HG03097 (cell line): ENCODE data around the gene OR51G2.
"Not testable (repeated sequence)": the region's sequence is repeated elsewhere in the genome, so short reads cannot be mapped to it uniquely, and the experiment has no call there.

Experiments used
- ATAC-seq: cut with Tn5 transposase; IDR thresholded peaks from one replicate; pipeline ENCODE4 v1.9.1; 2021; ENCODE audit not compliant: unreplicated experiment, low FRiP score

Gene OR51G2

DNA sequence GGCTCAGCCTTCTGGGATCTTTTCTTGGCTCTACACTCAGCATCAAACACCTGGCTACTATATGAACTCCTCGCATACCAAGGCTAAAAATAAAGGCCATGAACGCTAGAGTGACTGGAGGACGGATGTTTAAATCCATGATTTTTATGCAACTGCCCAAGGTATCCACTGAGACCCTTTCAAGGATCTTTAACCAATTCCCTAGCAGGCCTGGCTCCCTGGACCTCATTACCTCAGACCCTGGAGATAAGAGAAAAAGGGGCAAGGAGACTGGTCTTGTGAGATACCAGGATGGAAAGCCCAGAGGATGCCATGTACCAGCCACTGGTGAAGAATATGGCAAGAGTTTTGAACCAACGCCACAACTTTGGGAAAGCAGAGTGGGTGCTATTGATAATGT, at the start of gene OR51G2:
Gene OR51G2, minus strand, starts transcription at position 101 of the 400 bp plus-strand sequence. CDS start 3,687 bp downstream, outside the sequence.
- no peak for ATAC-seq

DNA sequence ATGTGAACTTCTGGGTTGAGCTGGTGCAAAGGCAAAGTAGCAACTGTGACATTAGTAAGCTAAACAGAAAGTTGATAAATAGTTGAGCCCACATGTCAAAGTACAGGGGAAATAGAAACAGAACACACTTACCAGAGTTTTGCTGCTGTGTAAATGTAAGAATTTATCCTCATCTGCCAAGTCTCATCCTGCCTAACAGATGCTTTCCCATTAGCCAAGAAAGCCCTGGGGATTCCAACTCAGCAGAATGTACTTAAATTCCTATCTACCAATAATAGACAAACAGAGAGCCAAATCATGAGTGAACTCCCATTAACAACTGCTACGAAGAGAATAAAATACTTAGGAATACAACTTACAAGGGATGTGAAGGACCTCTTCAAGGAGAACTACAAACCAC, 43.7 kb upstream of the OR51G2 start:
- ATAC-seq = no peak

- ATAC-seq = no peak
These were observed 41.7 kb upstream of the OR51G2 start for GRCh38 chr11:4960877-4961276.

GRCh38 chr11:4957396-4957795, 38.2 kb upstream of the OR51G2 start:
- no peak for ATAC-seq

DNA sequence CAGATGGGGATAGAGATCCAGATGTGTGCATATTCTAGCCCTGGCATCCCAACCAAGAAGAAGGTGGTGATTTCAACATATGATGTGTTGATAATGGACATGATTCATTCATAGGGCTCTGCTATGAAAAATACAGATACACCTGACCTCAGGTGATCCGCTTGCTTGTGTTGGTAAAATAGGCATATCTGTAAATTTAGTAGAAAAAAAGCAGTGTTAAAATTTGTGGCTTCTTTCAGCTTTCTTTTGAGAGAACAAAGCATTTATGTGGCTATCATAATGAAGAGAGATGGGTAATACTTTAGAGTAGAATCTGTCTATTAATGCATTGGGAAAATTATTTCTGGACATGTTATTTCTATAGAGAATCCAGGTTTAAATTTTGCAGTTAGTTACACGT, 36.5 kb upstream of the OR51G2 start, which contains the start of gene OR51A2:
Gene OR51A2, minus strand, starts transcription at position 101 of the 400 bp plus-strand sequence. Its CDS starts 0 bp downstream, at position 101.
- ATAC-seq = not testable (repeated sequence)

DNA sequence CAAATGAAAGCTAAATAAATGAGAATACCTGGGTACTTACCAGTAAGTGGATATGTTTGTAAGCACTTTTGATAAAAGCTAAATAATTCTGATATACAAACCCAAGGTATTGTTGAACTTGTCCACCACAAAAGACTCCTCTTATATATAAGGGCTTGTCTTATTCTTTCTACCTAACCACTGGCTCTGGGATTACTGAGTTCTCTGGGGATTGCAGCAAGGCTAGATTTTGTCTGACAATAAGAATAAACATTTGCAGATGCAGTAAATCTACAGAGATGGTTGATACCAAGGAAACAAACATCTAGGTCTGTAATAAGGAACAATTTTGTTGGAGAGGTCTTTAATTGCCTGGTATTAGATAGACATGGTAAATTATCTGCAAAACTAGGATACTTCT, 28.4 kb upstream of the OR51G2 start, which contains the start of gene OR51A4:
Gene OR51A4, minus strand, starts transcription at position 101 of the 400 bp plus-strand sequence. CDS start 505 bp downstream, outside the sequence.
- ATAC-seq = no peak

GRCh38 chr11:4936745-4937144, 17.6 kb upstream of the OR51G2 start:
- ATAC-seq = no peak

GRCh38 chr11:4932751-4933150, 13.6 kb upstream of the OR51G2 start:
- no peak for ATAC-seq

- no peak for ATAC-seq
These were observed 7.5 kb upstream of the OR51G2 start for GRCh38 chr11:4926608-4927007.

DNA sequence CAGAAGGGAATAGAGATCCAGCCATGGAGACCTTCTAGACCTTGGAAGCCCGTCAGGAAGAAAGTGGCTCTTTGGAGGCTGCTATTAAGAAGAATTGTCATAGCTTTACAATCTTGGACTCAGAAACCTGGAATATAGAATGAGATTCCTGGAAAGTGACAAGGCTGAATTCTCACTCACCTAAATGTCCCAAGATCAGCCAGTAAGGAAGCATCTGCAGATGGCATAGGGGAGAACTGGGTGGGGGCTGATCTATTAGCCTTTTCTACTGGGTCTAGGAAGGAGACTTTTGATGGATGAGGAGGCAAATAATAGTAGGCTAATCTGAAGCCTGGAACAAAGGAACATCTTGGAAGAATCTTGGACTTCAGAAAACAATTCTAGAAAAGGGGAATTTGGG, 5.1 kb upstream of the OR51G2 start, which contains the start of gene OR51G1:
Gene OR51G1, minus strand, starts transcription at position 101 of the 400 bp plus-strand sequence. Its CDS starts 0 bp downstream, at position 101.
- ATAC-seq = no peak

DNA sequence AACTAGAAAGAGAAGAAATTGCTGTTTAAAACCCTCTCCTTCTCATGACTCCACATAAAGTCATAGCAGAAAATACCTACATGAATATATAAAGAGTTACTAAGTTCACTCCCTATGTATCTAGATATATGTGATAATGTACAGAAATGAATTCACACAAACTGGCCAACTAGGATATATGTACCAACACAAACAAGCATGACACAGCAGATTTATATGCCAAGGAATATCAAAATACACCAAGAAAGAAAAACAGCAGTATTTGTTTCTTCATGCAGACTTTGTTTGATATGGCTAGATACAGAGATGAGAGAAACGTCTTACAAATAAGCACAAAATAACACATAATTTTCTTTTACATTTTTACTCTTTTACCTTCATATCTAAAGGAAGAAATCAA, 3.2 kb upstream of the OR51G2 start:
- ATAC-seq = no peak

GRCh38 chr11:4921796-4922195, 2.6 kb upstream of the OR51G2 start:
- no peak for ATAC-seq

DNA sequence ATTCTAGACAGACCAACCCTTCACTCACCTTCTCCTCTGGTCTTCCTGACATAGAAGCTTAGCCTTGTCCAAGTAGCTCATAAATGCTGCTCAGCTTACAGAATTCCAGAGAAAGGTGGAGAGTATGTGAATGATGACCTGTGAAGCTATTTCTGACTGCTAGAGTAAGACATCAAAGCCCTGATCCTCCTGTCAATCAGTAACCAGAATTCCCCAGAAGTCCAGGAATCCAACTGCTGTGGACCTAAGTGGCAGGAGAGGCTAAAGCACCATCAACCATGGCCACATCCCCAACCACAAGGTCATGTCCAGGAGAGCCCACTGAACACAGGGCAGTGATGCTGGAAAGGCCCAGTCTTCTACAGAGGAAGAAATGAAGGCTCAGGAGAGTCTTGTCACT, 2.6 kb downstream of the OR51G2 start:
- ATAC-seq = no peak

DNA sequence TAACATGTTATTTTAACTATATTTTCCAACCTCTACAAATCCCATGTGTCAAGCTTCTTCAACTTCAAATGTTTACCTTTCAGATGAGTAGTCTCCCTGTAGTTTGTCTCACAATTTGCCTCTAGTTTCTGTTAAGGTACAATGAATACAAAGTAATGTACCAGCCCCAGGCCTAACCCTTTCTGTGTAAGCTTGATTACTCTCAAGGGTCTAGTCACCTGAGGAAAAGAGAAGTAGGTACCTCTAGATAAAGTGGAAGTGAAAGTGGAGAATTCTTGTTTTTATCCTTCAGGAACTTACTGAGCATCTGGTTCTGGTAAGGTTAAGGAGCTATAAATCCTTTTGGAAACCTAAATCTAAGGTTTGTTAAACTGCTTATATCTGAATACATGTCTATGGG, 15.7 kb downstream of the OR51G2 start, which contains the start of gene OR51A7:
Gene OR51A7, plus strand, starts transcription at position 300 of the 400 bp plus-strand sequence. CDS start 3,587 bp downstream, outside the sequence.
- no peak for ATAC-seq

DNA sequence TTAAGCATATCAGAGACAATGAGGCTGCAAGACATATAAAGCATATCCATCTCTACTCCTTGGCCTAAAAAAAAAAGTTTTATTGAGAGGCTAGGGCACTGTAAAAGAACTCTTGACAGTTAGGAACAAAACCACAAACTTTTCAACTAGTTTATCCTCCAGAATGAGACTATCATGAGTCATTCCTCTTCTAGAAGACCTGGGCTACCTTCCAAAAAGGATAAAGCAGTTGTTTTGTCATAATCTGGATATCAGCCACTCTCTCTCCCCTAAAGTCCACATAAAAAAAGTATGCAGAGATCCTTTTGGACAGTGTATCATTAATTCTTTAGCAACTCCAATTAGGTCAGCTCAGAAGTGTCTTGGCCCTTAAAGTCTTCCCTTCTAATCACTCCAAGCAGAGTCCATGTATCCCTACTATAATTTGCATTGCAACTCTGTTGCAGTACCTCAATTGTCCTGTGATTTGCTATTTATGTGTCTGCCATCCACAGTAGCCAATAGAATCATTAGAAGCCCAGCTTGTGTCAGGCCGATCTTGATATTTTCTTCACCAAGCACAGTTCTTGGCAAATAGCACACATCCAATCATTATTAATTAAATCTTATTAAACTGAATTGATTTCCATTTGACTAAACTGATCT, 27.0 kb downstream of the OR51G2 start:
- no peak for ATAC-seq

GRCh38 chr11:4890279-4890678, 28.9 kb downstream of the OR51G2 start:
- ATAC-seq = no peak

DNA sequence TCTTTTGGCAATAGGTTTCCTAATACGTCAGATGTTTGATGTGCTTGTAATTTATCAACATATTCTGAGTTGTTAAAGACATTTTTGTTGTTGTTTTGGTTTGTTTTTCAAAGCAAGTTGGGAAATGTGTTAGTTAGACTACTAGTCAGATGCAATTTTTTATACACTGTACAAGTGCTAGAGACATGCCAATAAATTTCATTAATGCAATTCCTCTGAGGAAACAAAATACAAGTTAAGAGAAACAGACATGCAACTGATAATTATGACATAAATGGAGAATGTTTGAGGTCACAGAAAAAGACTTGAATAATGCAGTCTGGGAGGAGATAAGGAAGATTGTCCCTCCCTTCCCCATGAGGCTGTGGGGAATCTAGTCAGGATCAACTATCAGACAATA, 31.6 kb downstream of the OR51G2 start:
- ATAC-seq = no peak

- no peak for ATAC-seq
These were observed 33.0 kb downstream of the OR51G2 start for GRCh38 chr11:4886186-4886585.

DNA sequence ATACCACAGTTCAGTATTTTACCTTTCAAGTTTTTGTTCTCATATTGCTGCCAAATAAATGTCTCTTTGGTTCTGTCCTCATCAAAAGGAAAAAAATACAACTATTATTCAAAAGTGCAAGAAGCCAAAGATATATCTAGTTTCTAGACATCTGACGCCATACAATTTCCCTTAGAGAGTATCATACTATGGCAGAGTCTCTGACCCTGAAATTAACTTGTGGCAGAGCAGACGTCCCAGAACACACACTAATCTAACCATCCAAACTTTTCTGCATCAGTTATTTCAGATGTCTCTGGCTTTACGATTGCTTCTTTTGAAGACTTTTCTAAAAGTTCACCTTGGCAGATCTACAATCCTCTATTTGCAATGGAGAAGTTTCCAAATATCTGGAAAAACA, 34.8 kb downstream of the OR51G2 start:
- no peak for ATAC-seq

- ATAC-seq = no peak
These were observed 36.6 kb downstream of the OR51G2 start for GRCh38 chr11:4882543-4882942.

DNA sequence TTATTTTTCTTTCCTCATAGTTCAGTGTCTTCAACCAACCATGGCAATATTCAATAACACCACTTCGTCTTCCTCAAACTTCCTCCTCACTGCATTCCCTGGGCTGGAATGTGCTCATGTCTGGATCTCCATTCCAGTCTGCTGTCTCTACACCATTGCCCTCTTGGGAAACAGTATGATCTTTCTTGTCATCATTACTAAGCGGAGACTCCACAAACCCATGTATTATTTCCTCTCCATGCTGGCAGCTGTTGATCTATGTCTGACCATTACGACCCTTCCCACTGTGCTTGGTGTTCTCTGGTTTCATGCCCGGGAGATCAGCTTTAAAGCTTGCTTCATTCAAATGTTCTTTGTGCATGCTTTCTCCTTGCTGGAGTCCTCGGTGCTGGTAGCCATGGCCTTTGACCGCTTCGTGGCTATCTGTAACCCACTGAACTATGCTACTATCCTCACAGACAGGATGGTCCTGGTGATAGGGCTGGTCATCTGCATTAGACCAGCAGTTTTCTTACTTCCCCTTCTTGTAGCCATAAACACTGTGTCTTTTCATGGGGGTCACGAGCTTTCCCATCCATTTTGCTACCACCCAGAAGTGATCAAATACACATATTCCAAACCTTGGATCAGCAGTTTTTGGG, 37.2 kb downstream of the OR51G2 start, which contains the start of gene OR51T1:
Gene OR51T1, plus strand, starts transcription at position 41 of the 641 bp plus-strand sequence. Its CDS starts 0 bp downstream, at position 41.
- ATAC-seq = no peak

- no peak for ATAC-seq
These were observed 38.0 kb downstream of the OR51G2 start for GRCh38 chr11:4881188-4881587.
